GM23338 (cell line): Measurements from ENCODE around the gene PPP2R5C. TPM values are rescaled to one million over a fixed set of nuclear protein-coding genes. Genes with fewer than 3 reads are reported as not detected.

Source experiments
- ATAC-seq: fragments of 200-7000 bp; cut with Tn5 transposase; 3 replicates; pipeline ENCODE4 v1.9.1; 2020
- DNase-seq: peaks from one replicate; pipeline ENCODE4 v3.0.0-alpha.2; 2015; ENCODE audit warnings: low spot score
- H2AFZ ChIP-seq: fragments of 200-600 bp; sonication (generic); 2 replicates; pipeline ENCODE4 v1.8.0; 2016; ENCODE audit warnings: antibody characterized with exemption, mild to moderate bottlenecking, moderate library complexity
- H3F3A ChIP-seq: fragments of 200-600 bp; sonication (generic); replicated peaks from 2 replicates; pipeline ENCODE4 v1.8.0; 2017; ENCODE audit warnings: antibody characterized with exemption, mixed run types, low read depth
- H3K27ac ChIP-seq: fragments of 200-600 bp; sonication (generic); 2 replicates; pipeline ENCODE4 v1.6.1; 2016; ENCODE audit warnings: low read depth
- H3K27me3 ChIP-seq: fragments of 200-600 bp; sonication (generic); 2 replicates; pipeline ENCODE4 v1.8.0; 2016; ENCODE audit warnings: mild to moderate bottlenecking, mixed run types, moderate library complexity; ENCODE audit not compliant: insufficient read depth
- H3K36me3 ChIP-seq: fragments of 200-600 bp; sonication (generic); 2 replicates; pipeline ENCODE4 v1.8.0; 2016; ENCODE audit warnings: mild to moderate bottlenecking; ENCODE audit not compliant: insufficient read depth
- H3K4me1 ChIP-seq: fragments of 200-600 bp; sonication (generic); 2 replicates; pipeline ENCODE4 v1.8.0; 2016; ENCODE audit warnings: mild to moderate bottlenecking, moderate library complexity; ENCODE audit not compliant: insufficient read depth
- H3K4me2 ChIP-seq: fragments of 200-600 bp; sonication (generic); 2 replicates; pipeline ENCODE4 v1.7.1; 2017; ENCODE audit warnings: mixed run types
- H3K4me3 ChIP-seq: fragments of 200-600 bp; sonication (generic); 2 replicates; pipeline ENCODE4 v1.6.1; 2016; ENCODE audit warnings: mixed run types
- H3K79me2 ChIP-seq: fragments of 200-600 bp; sonication (generic); replicated peaks from 2 replicates; pipeline ENCODE4 v1.8.0; 2017; ENCODE audit warnings: mild to moderate bottlenecking; ENCODE audit not compliant: insufficient read depth
- H3K9me2 ChIP-seq: fragments of 200-600 bp; sonication (generic); 2 replicates; pipeline ENCODE4 v1.8.0; 2017; ENCODE audit not compliant: insufficient read depth
- H4K20me1 ChIP-seq: fragments of 200-600 bp; sonication (generic); replicated peaks from 2 replicates; pipeline ENCODE4 v1.8.0; 2017; ENCODE audit warnings: mild to moderate bottlenecking; ENCODE audit not compliant: insufficient read depth
- H3K27ac Mint-ChIP-seq: 2 replicates; pipeline ENCODE4 v1.8.0; 2020; ENCODE audit warnings: inconsistent platforms, mild to moderate bottlenecking, moderate library complexity, mixed read lengths
- H3K27me3 Mint-ChIP-seq: 3 replicates; pipeline ENCODE4 v1.8.0; 2022; ENCODE audit warnings: low read depth, mild to moderate bottlenecking, moderate library complexity, mixed read lengths, inconsistent platforms; ENCODE audit not compliant: insufficient read depth, poor library complexity
- H3K36me3 Mint-ChIP-seq: 3 replicates; pipeline ENCODE4 v1.8.0; 2021; ENCODE audit warnings: low read depth, mild to moderate bottlenecking, inconsistent platforms, moderate library complexity, mixed read lengths
- H3K4me1 Mint-ChIP-seq: 3 replicates; pipeline ENCODE4 v1.8.0; 2020; ENCODE audit warnings: mild to moderate bottlenecking, inconsistent platforms, mixed read lengths
- H3K4me3 Mint-ChIP-seq: 3 replicates; pipeline ENCODE4 v1.8.0; 2021; ENCODE audit warnings: moderate library complexity, mild to moderate bottlenecking, inconsistent platforms, mixed read lengths
- H3K9me3 Mint-ChIP-seq: 3 replicates; pipeline ENCODE4 v1.8.0; 2020; ENCODE audit warnings: moderate library complexity, mild to moderate bottlenecking, inconsistent platforms, mixed read lengths
- CREB1 ChIP-seq: fragments of 250-450 bp; sonication (Bioruptor Pico); IDR thresholded peaks from 2 replicates; pipeline ENCODE4 v1.5.0; 2020; ENCODE audit warnings: low read depth, mild to moderate bottlenecking, moderate library complexity
- CTCF ChIP-seq, 2 experiments: fragments of 200-600 bp in 1 of 2; sonication (generic) in 1 of 2; conservative IDR thresholded peaks; 2 replicates each; pipeline versions ENCODE4 v1.5.1 to v1.6.1; 2016 to 2017; ENCODE audit warnings: antibody characterized with exemption in 2 of 2, low read depth in 2 of 2, mild to moderate bottlenecking in 2 of 2, moderate library complexity in 1 of 2
- ETS1 ChIP-seq: IDR thresholded peaks from 2 replicates; pipeline ENCODE4 v1.6.1; 2016; ENCODE audit warnings: antibody characterized with exemption
- EZH2 ChIP-seq: fragments of 200-600 bp; sonication (generic); IDR thresholded peaks from one replicate; pipeline ENCODE4 v1.8.0; 2017; ENCODE audit warnings: antibody characterized with exemption, mild to moderate bottlenecking, low read depth; ENCODE audit not compliant: unreplicated experiment
- EZH2phosphoT487 ChIP-seq: fragments of 200-600 bp; sonication (generic); IDR thresholded peaks from one replicate; pipeline ENCODE4 v1.8.1; 2018; ENCODE audit warnings: antibody characterized with exemption; ENCODE audit not compliant: unreplicated experiment
- JUNB ChIP-seq: IDR thresholded peaks from one replicate; pipeline ENCODE4 v1.6.1; 2016; ENCODE audit warnings: antibody characterized with exemption; ENCODE audit not compliant: unreplicated experiment
- NANOG ChIP-seq: IDR thresholded peaks from 2 replicates; pipeline ENCODE4 v1.6.1; 2016; ENCODE audit warnings: antibody characterized with exemption, borderline replicate concordance
- POLR2AphosphoS5 ChIP-seq: IDR thresholded peaks from 2 replicates; pipeline ENCODE4 v1.6.1; 2016; ENCODE audit warnings: antibody characterized with exemption, low read depth
- REST ChIP-seq: IDR thresholded peaks from one replicate; pipeline ENCODE4 v1.6.1; 2018; ENCODE audit warnings: antibody characterized with exemption; ENCODE audit not compliant: unreplicated experiment
- STAT1 ChIP-seq: IDR thresholded peaks from one replicate; pipeline ENCODE4 v1.6.1; 2016; ENCODE audit warnings: antibody characterized with exemption; ENCODE audit not compliant: unreplicated experiment
- ZNF114 ChIP-seq: fragments of 250-450 bp; sonication (Bioruptor Pico); IDR thresholded peaks from 2 replicates; pipeline ENCODE4 v1.5.0; 2020; ENCODE audit warnings: mild to moderate bottlenecking, moderate library complexity
- ZNF331 ChIP-seq: fragments of 250-450 bp; sonication (Bioruptor Pico); IDR thresholded peaks from 2 replicates; pipeline ENCODE4 v1.5.0; 2020; ENCODE audit warnings: low read depth, mild to moderate bottlenecking, moderate library complexity
- ZNF462 ChIP-seq: fragments of 250-450 bp; sonication (Bioruptor Pico); IDR thresholded peaks from 2 replicates; pipeline ENCODE4 v1.5.0; 2020; ENCODE audit warnings: mild to moderate bottlenecking, moderate library complexity
- polyA plus RNA-seq: library from polyadenylated mRNA; unstranded; fragments of >200 nt; fragmentation: Nextera tagmentation; extraction: Ambion mirVana; gene quantifications from 2 replicates; pipeline ENCODE4 v1.2.1, GENCODE V29; 2016
- total RNA-seq: library from RNA; depleted of rRNA; stranded (reverse); fragments of >200 nt; shearing (Covaris generic); gene quantifications from 2 replicates; pipeline ENCODE4 v1.2.3, GENCODE V29; 2014

Gene PPP2R5C
- total and polyA plus RNA-seq, 2 experiments from 2014 or later: 75.4 to 79.7 TPM

GRCh38 chr14:101844751-101845150, 83.2 kb downstream of the PPP2R5C start (continued):
- TF ChIP-seq REST: no peak
- TF ChIP-seq CREB1 (CRISPR knock-in tag): no peak
- no peak for TF ChIP-seq EZH2
- TF ChIP-seq EZH2phosphoT487: no peak
- TF ChIP-seq ZNF114 (CRISPR knock-in tag): no peak
- no peak for TF ChIP-seq POLR2AphosphoS5

GRCh38 chr14:101845496-101845895, 84.0 kb downstream of the PPP2R5C start:
- Histone ChIP-seq H3K9me2 (no peaks in the 10 kb centered on the region), H3F3A (no peaks in the 10 kb centered on the region), H4K20me1 (peaks cover 52% of the 10 kb centered on the region), H3K27me3 (no peaks in the 10 kb centered on the region), H3K4me3 (no peak overlapping the region), H3K4me1 (peaks cover 11% of the 10 kb centered on the region; the same call in 1 of the 2 replicates), H3K79me2 (peaks cover 55% of the 10 kb centered on the region), H3K36me3 (no peaks in the 10 kb centered on the region), H3K4me2 (no peak overlapping the region), H3K27ac (no peak overlapping the region), H2AFZ (no peak overlapping the region)
- Mint-ChIP-seq H3K9me3 (no peaks in the 10 kb centered on the region), H3K4me1 (peaks cover 29% of the 10 kb centered on the region), H3K27me3 (peaks cover 8% of the 10 kb centered on the region), H3K36me3 (no peaks in the 10 kb centered on the region), H3K4me3 (no peak overlapping the region), H3K27ac (no peak overlapping the region)
- DNase-seq (no peak), ATAC-seq (no peak)
- no peak for TF ChIP-seq JUNB
- no peak for TF ChIP-seq CREB1 (CRISPR knock-in tag)
- TF ChIP-seq POLR2AphosphoS5: no peak
- TF ChIP-seq ZNF462 (CRISPR knock-in tag): no peak
- TF ChIP-seq EZH2phosphoT487: no peak
- no peak for TF ChIP-seq ZNF331 (CRISPR knock-in tag)
- TF ChIP-seq STAT1: no peak
- no peak for TF ChIP-seq ETS1
- no peak for TF ChIP-seq CTCF (conservative IDR thresholded peaks at IDR 0.05; ENCODE audit: low read depth in 2 of 2)
- no peak for TF ChIP-seq ZNF114 (CRISPR knock-in tag)
- TF ChIP-seq EZH2: no peak
- no peak for TF ChIP-seq NANOG
